ENCODE results near the gene KLHDC8B.

The KLHDC8B gene

GRCh38 chr3:49158792-49159191 lies 12.6 kb upstream of the KLHDC8B start:
- no peak overlapping the region for H3K27ac ChIP-seq
- TF ChIP-seq CTCF (conservative IDR thresholded peaks at IDR 0.05) = no peak

- no peak for TF ChIP-seq CTCF (conservative IDR thresholded peaks at IDR 0.05)
- H3K27ac ChIP-seq = no peak overlapping the region
Observed at GRCh38 chr3:49161197-49161596, 10.2 kb upstream of the KLHDC8B start.

- no peak for TF ChIP-seq CTCF (conservative IDR thresholded peaks at IDR 0.05)
- H3K27ac ChIP-seq = no peak overlapping the region
Observed at GRCh38 chr3:49161808-49162530, 9.4 kb upstream of the KLHDC8B start.

- TF ChIP-seq CTCF (conservative IDR thresholded peaks at IDR 0.05) = no peak
- no peak overlapping the region for H3K27ac ChIP-seq
Observed at GRCh38 chr3:49162751-49163419, 8.5 kb upstream of the KLHDC8B start.

GRCh38 chr3:49163609-49164008 lies 7.8 kb upstream of the KLHDC8B start:
- H3K27ac ChIP-seq = no peak overlapping the region
- no peak for TF ChIP-seq CTCF (conservative IDR thresholded peaks at IDR 0.05)

GRCh38 chr3:49164983-49165720 lies 6.2 kb upstream of the KLHDC8B start:
- peak overlapping the region; percentile 82 for H3K27ac ChIP-seq
- TF ChIP-seq CTCF (conservative IDR thresholded peaks at IDR 0.05) = no peak
